ENCODE data around the gene SLC5A9. TPM values are rescaled to one million over a fixed set of nuclear protein-coding genes. Genes with fewer than 3 reads are reported as not detected.

Gene SLC5A9
- polyA plus RNA-seq, 1 donor: 20.6 TPM

Other genes starting within 250 kb of the SLC5A9 start
- 21.2 TPM for gene TRABD2B, start 225.3 kb upstream of the SLC5A9 start, polyA plus RNA-seq (ENCODE audit: insufficient read length)
- gene SPATA6, start 249.5 kb downstream of the SLC5A9 start, polyA plus RNA-seq (ENCODE audit: insufficient read length): 21.3 TPM